HG02763 (cell line): ENCODE measurements around the gene CCN5.
"Not testable (repeated sequence)": the region's sequence is repeated elsewhere in the genome, so short reads cannot be mapped to it uniquely, and the experiment has no call there.

ENCODE experiments used
- ATAC-seq: cut with Tn5 transposase; IDR thresholded peaks from one replicate; pipeline ENCODE4 v1.9.1; 2021; ENCODE audit warnings: mild to moderate bottlenecking, moderate library complexity; ENCODE audit not compliant: unreplicated experiment

The CCN5 gene

GRCh38 chr20:44694159-44694558 lies 21.0 kb upstream of the CCN5 start:
- no peak for ATAC-seq

DNA sequence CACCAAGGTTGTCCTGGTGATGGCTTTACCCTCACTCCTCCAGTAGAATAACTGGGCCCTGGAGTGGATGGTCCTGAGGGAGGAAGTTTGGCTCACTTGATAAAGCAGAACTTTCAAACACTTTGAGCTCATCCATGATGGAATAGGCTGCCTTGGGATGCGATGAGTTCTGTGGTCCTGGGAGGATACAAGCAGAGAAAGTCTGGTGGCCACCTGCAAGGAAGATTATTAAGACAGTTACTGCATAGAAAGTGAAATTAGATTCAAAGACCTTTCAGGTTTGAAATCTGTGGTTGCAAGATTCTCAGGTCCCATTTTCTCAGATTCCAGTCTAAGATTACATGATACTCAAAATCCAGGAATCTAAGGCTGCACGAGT lies 19.9 kb upstream of the CCN5 start:
- ATAC-seq: no peak

DNA sequence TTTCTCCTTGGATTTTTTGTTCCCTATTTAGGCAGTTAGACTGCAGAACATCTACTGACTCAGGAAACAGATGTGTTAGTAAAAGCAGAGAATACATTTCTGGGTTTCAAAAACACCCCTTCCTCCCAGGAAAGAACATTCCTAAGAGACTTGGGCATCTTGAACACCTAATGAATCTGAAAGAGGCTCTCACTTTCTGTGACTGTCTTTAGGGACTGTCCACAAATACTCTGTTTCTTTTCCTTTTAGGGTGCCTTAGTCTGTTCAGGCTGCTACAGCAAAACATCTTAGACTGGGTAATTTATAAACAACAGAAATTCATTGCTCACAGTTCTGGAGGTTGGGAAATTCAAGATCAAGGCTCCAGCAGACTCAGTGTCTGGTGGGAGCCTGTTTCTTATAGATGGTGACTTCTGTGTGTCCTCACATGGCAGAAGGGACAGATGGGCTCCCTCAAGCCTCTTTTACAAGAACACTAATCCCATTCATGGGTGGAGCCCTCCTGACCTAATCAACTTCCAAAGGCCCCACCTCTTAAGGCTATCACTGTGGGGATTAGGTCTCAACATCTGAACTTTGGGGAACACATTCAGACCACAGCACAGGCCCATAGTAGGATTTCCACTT lies 19.4 kb upstream of the CCN5 start:
- ATAC-seq: no peak

DNA sequence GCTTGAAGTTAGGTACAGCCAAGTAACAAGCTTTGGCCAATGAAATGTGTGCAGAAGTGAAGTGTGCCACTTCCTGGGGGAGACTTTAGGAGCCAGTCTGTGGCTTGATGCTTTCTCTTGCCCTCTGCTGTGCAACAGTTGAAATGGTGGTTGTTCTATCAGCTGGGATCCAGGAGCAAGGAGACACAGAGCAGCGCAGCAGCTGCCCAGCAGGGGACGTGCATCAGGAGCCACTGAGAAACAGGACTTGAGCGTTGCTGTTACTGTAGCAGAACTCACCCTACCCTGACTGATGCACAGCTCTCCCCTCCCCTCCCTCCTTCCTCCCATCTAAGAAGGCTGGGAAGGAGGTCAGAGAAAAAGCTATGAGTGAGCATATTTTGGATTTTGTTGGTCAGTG lies 18.9 kb upstream of the CCN5 start:
- ATAC-seq: no peak

DNA sequence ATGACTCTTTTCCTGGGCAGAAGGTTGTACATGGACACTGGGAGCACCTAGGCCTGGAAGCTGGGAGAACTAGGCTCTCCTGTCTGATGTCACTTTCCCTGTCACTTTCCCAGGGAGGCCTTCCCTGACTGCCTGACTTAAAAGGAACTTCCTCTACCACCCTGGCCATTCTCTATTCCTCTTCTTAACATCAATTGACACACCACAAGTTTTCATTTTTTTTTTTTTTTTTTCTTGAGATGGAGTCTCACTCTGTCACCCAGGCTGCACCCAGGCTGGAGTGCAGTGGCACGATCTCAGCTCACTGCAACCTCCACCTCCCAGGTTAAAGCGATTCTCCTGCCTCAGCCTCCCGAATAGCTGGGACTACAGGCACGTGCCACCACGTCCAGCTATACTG lies 18.1 kb upstream of the CCN5 start:
- not testable (repeated sequence) for ATAC-seq

DNA sequence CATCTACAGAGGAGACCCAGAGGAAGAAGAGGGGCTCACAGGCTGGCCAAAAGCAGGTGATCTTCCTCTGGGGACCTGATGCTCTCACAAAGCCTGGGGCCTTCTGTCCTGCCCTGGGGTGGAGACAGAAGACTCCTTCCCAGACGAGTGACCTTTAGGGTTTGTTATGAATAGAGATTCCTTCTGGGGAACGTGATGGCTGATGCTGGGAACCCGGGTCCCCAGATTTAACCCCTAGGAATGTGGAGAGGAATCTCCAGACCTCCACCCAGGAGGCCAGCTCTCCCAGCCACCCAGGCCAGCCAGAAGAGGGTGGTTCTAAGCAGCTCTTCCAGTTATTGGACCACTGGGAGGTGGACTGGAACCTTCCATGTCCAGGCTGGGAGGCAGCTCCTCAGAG lies 16.8 kb upstream of the CCN5 start:
- ATAC-seq: no peak

DNA sequence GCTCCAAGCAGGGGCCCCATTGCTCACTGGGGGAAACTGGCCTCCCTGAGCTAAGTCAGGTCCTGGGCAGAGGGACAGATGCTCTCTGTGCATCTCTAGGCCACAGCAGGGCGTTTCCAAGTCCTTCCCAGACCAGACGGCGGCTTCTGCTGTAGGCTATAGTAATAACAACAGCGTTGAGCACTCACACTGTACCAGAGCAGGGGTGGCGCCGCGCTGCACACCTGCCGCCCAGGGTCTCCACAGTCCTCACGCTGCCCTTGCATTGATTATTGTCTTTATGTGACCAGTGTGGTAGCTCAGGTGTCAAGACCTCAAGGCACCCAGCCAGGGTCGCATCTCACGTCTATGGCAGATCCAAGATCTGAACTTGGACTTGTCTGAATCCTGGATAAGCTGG lies 14.9 kb upstream of the CCN5 start:
- ATAC-seq: no peak

GRCh38 chr20:44701118-44701857 lies 13.9 kb upstream of the CCN5 start:
- no peak for ATAC-seq

- no peak for ATAC-seq
These were observed 13.3 kb upstream of the CCN5 start for GRCh38 chr20:44701858-44702256.

GRCh38 chr20:44702776-44703175 lies 12.4 kb upstream of the CCN5 start:
- ATAC-seq: peak; percentile 69

DNA sequence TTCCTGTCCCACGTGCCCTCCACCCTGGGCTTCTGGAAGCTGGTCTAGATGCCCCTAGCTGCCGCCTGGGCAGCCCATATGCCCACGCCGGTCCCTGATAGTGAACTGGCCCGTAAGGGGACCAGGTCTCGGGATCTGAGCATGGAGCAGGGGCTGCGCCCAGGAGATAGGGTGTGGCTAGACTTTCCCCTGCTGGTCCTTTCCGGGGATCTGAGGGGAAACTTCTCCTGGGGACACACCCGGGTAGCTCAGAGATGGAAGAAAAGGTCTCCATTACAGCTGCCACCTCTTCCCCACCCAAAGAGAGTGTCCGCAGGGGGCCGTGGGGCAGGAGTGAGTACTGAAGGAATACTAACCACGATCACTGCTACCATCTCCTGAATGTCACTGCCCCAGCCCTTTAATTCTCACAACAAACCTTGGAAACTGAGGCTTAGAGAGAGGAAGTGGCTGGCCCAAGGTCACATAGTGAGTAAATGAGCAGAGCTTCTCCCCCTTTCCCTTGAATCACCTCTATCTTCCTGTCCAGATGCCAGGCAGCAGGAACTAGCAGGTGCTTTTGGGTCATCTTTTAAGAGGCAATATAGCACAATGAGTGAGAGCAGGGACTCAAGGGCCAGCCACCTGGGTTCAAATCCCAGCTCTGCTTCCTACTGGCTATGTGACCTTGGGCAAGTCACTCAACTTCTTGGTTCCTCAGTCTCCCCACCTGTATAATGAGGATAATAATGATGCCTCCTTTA lies 11.8 kb upstream of the CCN5 start:
- peak; percentile 23 for ATAC-seq

DNA sequence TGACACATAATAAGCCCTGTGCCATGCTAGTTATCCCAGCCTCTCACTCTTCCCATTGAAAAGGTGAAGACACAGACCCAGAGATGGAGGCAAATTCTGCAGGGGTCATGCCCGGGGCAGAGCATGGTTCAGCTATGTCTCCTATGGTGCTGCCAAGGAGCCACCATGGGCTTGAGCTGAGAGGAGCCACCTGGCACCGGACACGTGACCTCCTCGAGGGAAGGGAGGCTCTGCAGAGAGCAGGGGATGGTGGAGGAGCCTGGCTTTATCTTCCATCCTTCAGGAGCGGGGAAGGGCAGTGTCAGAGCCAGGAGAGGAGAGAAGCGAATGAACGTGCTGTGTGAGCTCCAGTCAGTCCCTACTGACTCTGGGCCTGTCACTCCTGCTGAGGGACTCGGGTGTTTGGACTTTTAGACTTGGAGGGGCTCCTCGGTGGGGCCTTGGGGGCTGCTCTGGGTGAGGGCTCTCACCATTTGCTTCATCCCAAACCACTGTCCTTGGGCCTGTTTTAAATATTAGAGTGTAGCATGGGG lies 11.1 kb upstream of the CCN5 start:
- no peak for ATAC-seq

GRCh38 chr20:44704551-44704971 lies 10.6 kb upstream of the CCN5 start:
- no peak for ATAC-seq

- ATAC-seq: no peak
These were observed 9.6 kb upstream of the CCN5 start for GRCh38 chr20:44705364-44706094.

- ATAC-seq: no peak
These were observed 8.7 kb upstream of the CCN5 start for GRCh38 chr20:44706301-44707017.

GRCh38 chr20:44707018-44707579 lies 8.1 kb upstream of the CCN5 start:
- no peak for ATAC-seq

GRCh38 chr20:44709380-44709779 lies 5.8 kb upstream of the CCN5 start:
- no peak for ATAC-seq

DNA sequence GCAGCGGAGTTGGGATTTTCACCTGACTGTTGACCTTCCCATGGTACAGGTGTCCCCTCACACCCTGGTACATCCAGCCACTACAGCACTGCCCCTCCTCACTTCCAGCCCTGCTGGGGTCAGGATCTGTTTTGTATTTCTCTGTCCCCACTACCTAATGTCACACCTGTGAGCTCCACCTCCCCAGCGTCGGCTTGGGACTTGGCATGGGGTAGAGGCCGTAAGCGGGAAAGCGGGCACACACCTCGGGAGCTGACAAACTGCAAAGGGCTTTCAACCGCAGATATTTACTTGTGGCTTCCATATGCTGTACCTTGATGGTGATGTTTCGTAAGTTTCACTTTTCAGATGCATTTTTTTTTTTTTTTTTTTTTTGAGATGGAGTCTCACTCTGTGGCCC lies 5.4 kb upstream of the CCN5 start:
- ATAC-seq: no peak

GRCh38 chr20:44711237-44711636 lies 3.9 kb upstream of the CCN5 start:
- no peak for ATAC-seq

DNA sequence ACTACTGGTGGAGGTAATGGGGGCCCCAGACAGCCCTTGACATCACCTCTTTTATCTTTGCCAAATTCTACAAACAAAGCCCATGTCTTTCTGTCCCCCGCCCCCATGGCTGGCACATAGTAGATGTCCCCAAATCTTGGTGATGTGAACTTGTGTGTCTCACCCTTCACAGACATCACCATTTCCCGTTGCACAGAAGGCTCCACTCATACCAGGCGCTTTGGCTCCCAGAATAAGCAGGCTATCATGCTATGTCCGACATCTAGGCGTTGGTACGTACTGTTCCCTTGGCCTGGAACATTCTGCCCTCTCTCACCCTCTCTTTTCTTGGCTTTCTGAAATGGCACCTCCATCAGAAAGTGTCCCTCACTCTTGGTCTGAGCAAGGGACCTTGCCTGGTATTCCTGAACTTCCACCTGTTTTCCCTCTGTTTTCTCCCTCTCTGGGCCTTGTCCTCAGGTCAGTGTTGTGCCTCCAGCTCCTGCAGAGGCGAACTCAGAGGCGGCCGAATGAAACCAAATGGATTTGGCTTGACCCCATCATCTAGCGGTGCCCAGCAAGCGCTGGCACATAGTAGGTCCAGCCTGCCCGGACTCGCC lies 968 bp upstream of the CCN5 start:
- ATAC-seq: no peak
